NCI-H2107 treated with DMSO at 0.1 percent for 48 hours (cell line): Measurements from ENCODE around the gene SLC30A2.

Source experiments
- DNase-seq: peaks from one replicate; lab custom pipeline; 2025; ENCODE audit not compliant: unreplicated experiment; lab: John Stamatoyannopoulos, UW

Gene SLC30A2

GRCh38 chr1:26023826-26024225 is 22.1 kb downstream of the SLC30A2 start:
- no peak for DNase-seq

DNA sequence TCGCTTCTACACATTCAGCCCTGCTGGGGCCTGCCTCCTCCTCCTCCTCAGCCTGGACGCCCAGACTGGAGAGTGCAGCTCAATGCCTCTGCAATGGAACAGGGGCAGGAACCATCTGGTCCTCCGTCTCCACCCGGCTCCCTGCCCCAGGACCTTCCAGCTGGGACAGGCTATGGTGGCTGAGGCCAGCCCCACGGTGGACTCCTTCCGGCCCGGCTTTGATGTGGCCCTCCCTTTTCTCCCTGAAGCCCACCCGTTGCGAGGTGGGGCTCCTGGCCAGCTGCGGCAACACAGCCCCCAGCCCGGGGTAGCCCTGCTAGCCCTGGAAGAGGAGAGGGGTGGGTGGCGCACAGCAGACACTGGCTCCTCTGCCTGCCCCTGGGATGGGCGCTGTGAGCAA is 22.9 kb downstream of the SLC30A2 start:
- DNase-seq, result no peak

DNA sequence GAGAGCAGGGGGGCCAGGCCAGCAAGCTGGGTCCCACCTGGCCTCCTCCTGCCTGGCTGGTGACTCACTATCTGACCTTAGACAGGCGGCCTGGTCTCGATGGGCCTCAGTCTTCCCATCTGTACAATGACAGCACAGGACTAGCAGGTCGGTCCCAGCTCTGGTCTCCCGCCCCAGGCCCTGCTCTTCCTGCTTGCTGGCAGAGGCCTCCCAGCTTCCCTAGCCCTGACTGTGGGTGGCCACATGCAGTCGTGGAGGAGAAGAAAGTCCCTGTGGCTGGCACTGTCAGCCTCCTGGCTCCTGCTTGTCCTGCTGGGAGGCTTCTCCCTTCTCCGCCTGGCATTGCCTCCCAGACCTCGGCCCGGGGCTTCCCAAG is 23.5 kb downstream of the SLC30A2 start:
- no peak for DNase-seq

- no peak for DNase-seq
Measured at GRCh38 chr1:26021647-26022403, 24.1 kb downstream of the SLC30A2 start, which contains the start of gene EXTL1. EXTL1 (plus strand) TSS chr1:26021775; CDS start chr1:26022647, 872 bp downstream.

- no peak for DNase-seq
Measured at GRCh38 chr1:26020941-26021646, 24.8 kb downstream of the SLC30A2 start.

GRCh38 chr1:26020330-26020768 is 25.6 kb downstream of the SLC30A2 start:
- no peak for DNase-seq

DNA sequence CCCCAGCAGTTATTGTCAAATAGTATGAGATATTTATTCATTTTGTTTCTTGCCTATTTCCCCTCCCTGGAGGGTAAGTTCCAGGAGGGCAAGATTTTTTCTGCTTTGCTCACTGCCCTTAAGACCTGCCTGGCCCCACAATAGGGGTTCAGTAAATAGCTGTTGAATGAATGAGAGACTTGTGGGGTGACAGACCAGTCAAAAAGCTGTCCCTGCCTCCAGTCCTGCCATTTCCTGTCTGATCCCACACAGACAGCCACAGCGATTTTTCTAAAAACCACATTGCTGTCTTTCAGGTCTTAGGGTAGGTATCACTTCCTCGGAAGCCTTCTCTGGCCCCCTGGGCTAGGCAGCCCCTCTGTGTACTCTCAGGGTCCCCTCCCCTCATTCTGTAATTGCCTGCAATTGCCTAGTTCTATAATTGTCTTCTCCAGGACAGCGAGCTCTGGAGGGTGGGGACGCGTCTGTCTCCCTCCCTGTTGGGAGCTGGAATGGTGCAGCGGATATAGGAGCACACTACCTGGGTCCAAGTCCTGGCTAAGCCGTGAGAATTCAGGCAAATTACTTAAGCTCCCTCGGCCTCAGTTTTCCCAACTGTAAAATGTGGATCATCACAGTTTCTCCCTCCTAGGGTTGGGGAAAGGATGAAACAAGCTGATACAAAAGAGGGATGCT is 26.1 kb downstream of the SLC30A2 start:
- no peak for DNase-seq

- no peak for DNase-seq
Measured at GRCh38 chr1:26017606-26018005, 28.3 kb downstream of the SLC30A2 start.

DNA sequence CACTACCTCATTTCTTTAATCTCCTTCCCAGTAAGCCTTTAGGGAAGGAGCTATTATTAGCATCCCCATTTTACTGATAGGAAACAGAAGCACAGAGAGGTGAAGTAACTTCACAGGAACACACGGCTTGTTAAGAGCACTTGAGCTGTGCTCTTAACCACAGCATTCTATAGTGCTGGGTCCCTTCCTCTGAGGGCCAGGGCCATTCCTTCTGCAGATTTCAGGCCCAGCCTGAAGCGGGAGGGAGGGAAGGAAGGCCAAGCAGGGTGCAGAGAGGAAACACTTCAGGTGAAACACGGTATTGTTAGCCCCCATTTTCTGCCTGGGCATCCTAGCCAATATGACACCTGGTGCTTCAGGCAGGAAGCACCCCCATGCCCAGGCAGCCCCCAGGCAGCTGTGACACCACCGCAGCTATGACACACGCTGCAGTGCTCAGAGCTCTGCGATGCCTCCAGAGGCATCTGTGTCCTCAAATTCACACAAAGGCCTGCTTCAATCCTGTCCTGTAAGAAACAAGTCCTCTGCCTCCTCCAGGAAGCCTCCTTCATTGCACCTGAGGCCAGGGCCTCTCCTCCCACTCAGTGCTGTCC is 28.9 kb downstream of the SLC30A2 start:
- DNase-seq, result no peak

DNA sequence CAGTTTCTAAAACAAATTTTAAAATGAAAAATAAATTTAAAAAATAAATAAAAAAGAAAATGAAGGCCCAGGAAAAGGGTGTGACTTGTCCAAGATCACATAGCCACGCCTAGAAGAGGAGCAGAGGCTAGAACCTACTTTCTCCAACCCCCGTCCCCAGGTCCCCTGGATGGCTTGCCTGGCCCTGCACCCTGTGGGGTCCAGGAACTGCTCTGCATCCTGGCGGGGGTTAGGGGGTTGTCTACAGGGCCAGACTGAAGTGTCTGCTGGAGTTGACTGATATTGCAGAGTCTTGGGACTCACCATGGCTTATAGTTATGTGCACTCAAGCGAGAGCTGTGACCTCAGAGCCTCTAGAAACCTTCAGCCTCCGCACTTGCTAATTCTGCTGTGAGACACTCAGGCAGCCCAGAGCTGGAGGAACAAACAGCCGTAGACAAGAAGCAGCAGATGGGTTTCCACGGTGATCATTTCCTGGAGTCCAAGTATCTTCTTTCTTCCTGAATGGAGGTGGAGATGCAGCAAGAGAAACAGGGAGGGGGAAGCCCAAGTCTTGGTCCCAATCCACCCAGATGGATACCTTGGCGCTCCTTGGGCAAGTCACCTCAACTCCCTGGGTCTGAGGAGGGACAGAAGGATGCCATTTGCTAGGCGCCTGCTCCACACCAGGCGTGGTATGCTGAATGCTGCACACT is 29.5 kb downstream of the SLC30A2 start:
- DNase-seq, result no peak

GRCh38 chr1:26015358-26015757 is 30.6 kb downstream of the SLC30A2 start:
- DNase-seq, result no peak

DNA sequence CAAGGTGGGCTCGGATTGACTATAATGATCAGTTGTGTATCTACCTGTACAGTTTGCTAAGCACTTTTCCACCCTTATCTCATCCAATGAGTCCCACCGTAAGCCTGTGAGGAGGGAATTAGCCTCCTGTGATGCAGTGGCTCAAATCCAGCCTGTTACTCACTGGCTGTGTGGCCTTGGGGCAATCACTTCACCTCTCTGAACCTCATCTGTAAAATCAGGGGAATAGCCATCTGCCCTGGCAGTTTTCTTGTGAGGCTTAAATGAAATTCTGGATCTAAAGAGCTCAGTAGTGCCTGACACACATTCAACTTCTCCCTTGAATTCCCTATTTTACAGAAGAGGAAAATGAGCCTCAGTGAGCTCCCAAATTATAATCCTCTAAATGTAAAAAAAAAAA is 31.7 kb downstream of the SLC30A2 start:
- DNase-seq, result no peak

DNA sequence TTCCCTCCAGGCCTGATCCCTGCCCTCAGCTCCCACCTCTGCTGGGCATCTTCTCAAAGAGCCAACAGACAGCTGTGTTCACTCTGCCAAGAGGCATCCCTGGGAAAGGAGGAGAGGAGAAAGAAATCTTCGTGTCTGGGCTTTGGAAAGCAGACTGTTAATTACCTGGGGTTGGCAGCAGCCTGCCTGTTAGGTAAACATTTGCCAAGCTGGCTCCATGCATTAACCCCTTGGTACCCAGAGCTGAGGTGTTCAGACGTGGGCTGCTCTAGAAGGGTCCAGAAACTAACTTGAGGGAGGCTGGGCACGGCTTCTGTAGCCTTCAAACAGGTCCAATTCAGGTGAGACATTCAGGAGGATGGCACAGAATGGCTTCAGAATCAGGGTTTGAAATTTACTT is 33.1 kb downstream of the SLC30A2 start:
- DNase-seq, result no peak

- DNase-seq, result no peak
Measured at GRCh38 chr1:26010825-26011224, 35.1 kb downstream of the SLC30A2 start.

DNA sequence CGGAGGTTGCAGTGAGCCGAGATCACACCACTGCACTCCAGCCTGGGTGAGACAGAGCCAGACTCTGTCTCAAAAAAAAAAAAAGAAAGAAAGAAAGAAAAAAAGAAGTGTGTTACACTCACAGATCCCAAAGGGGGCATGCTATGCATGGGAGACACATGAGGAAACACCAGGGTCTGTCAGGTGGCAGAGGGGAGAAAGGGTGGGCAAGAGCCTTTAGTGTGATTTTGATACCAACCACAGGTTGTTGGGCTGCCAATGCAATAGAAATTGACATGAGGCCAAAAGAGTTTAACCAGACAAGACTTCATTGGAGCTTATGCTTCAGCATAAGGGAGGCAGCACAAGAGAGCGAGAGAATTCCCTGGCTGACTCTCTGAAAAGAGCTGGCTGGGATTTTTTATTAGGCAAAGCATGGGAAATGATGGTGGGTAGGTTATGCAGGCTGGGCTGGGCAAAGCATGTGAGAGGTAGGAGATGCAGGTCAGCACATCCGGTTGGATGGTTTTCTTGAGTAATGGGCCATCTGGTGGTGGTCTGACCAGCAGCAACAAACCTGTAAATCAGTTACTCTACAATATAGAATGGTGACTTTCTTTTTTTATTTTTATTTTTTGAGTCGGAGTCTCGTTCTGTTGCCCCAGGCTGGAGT is 36.0 kb downstream of the SLC30A2 start:
- DNase-seq, result no peak

- no peak for DNase-seq
Measured at GRCh38 chr1:26006710-26007109, 39.2 kb downstream of the SLC30A2 start.

DNA sequence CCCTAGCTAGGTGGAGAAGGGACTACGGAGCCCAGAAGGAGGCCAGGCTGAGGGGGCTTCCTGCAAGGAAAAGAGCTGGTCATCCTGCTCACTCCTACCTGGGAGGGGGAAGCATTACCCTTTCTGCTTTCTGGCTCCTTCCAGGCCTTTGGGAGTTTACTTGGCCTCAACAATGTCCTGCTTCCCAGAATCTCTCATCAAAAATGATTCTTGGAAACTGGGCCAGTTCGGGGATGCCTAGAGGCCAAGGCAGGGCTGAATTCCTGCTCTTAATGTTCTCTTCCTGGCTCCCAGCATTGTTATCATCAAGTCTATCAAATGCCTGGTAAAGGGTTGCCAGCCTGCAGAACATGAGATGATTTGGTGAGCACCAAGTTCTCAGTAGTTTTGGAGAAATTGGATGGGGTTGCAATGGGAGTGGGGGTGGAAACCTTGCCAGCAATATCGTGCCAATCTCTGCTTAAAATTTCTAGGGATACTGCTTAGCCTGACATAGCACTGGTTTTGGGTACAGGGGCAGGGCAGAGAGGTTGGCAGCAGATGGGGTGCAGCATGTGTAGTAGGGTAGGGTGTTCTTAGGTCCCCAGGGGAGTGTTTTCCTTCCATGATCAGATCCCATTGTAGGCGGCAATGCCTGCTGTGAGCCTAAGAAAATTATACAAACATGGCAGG is 40.3 kb downstream of the SLC30A2 start:
- no peak for DNase-seq

DNA sequence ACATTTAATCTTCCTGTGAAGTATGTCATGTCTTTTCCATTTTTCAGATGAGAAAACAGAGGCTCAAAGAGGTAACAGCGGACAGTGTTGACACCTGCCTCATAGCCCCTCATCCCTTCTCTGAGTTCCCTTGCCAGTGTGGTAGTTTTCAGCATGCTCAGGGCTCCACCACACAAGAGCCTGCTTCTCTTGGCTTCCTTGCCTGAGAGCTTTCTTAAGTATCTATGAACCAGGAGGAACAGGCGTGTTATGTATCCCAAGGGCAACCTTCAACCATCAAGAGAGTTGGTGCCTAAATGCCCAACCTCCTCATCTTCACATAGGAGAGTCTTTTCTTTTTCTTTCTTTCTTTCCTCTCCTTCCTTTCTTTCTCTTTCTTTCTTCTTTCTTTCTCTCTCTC is 42.2 kb downstream of the SLC30A2 start:
- DNase-seq, result no peak

DNA sequence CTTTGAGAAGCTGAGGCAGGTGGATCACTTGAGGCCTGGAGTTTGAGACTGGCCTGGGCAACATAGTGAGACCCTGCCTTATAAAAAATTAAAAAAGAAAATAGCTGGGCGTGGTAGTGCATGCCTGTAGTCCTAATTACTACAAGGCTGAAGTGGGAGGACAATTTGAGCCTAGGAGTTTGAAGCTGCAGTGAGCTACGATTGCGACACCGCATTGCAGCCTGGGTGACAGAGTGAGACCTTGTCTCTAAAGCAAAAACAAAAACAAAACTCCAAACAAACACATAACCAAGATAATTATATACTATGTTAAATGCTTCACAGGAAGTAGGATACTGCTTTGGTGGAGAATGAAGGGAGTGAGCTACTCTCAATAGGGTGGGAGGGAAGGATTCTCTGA is 42.7 kb downstream of the SLC30A2 start:
- no peak for DNase-seq
